SK-N-SH (cell line): ENCODE results near the gene PCNX1. TPM values are rescaled to one million over a fixed set of nuclear protein-coding genes. Genes with fewer than 3 reads are reported as not detected.

Experiments used
- CTCF ChIA-PET: fragments of 300-600, 350-600 bp; formaldehyde crosslinking; extraction: SDS; loops from one replicate; lab custom pipeline; 2021; lab: Yijun Ruan, JAX
- POLR2A ChIA-PET: fragments of 350-600 bp; sonication (Branson Sonifier 250); formaldehyde crosslinking; extraction: SDS; loops from one replicate; lab custom pipeline; 2020; ENCODE audit warnings: antibody characterized with exemption, inconsistent platforms; lab: Yijun Ruan, JAX
- DNase-seq: peaks from one replicate; pipeline ENCODE4 v3.0.0; 2012
- H2AFZ ChIP-seq: fragments of 200-600 bp; sonication (generic); 2 replicates; pipeline ENCODE4 v1.8.1; 2016; ENCODE audit warnings: antibody characterized with exemption, mild to moderate bottlenecking, low read depth
- H3F3A ChIP-seq: fragments of 200-600 bp; sonication (generic); replicated peaks from 2 replicates; pipeline ENCODE3; 2016; ENCODE audit warnings: antibody characterized with exemption, mild to moderate bottlenecking; ENCODE audit not compliant: insufficient read depth
- H3K27ac ChIP-seq, 2 experiments: fragments of 200-500 bp in 1 of 2; fragments of 200-600 bp in 1 of 2; sonication (Bioruptor generic) in 1 of 2; sonication (generic), shearing (Covaris generic) in 1 of 2; 2 replicates each; pipeline versions ENCODE4 v1.5.1 to v1.6.1; 2014 to 2016; ENCODE audit warnings: low read depth in 2 of 2, inconsistent platforms in 1 of 2, low read length in 1 of 2, mild to moderate bottlenecking in 1 of 2, mixed read lengths in 1 of 2
- H3K27me3 ChIP-seq: fragments of 200-600 bp; sonication (generic), shearing (Covaris generic); 2 replicates; pipeline ENCODE4 v1.6.1; 2016; ENCODE audit warnings: mixed run types; ENCODE audit not compliant: insufficient read depth
- H3K36me3 ChIP-seq, 2 experiments: fragments of 200-500 bp in 1 of 2; fragments of 200-600 bp in 1 of 2; sonication (Bioruptor generic) in 1 of 2; sonication (generic) in 1 of 2; replicated peaks in 1 of 2; 2 replicates each; pipeline versions ENCODE3 to v1.5.1; 2014 to 2016; ENCODE audit warnings: low read length in 1 of 2, mild to moderate bottlenecking in 1 of 2; ENCODE audit not compliant: insufficient read depth in 2 of 2, control insufficient read depth in 1 of 2
- H3K4me1 ChIP-seq, 2 experiments: fragments of 200-500 bp in 1 of 2; fragments of 200-600 bp in 1 of 2; sonication (Bioruptor generic) in 1 of 2; sonication (generic), shearing (Covaris generic) in 1 of 2; 2 replicates each; pipeline versions ENCODE4 v1.5.1 to v1.6.1; 2014 to 2016; ENCODE audit warnings: low read depth in 1 of 2, low read length in 1 of 2, mixed run types in 1 of 2; ENCODE audit not compliant: insufficient read depth in 2 of 2, control insufficient read depth in 1 of 2
- H3K4me2 ChIP-seq: fragments of 200-600 bp; sonication (generic), shearing (Covaris generic); 2 replicates; pipeline ENCODE4 v1.6.1; 2017; ENCODE audit warnings: mixed run types
- H3K4me3 ChIP-seq, 2 experiments: fragments of 200-500 bp in 1 of 2; fragments of 200-600 bp in 1 of 2; sonication (Bioruptor generic) in 1 of 2; sonication (generic), shearing (Covaris generic) in 1 of 2; 2 replicates each; pipeline versions ENCODE4 v1.5.1 to v1.8.1; 2014 to 2016; ENCODE audit warnings: low read depth in 2 of 2, inconsistent platforms in 1 of 2, low read length in 1 of 2, mild to moderate bottlenecking in 1 of 2, mixed read lengths in 1 of 2, moderate library complexity in 1 of 2
- H3K79me2 ChIP-seq: fragments of 200-600 bp; sonication (generic); 2 replicates; pipeline ENCODE4 v1.8.1; 2017; ENCODE audit warnings: mild to moderate bottlenecking; ENCODE audit not compliant: insufficient read depth
- H3K9ac ChIP-seq: fragments of 200-600 bp; sonication (generic); 2 replicates; pipeline ENCODE4 v1.6.1; 2017; ENCODE audit warnings: mixed run types
- H3K9me2 ChIP-seq: fragments of 200-600 bp; sonication (generic); 2 replicates; pipeline ENCODE4 v1.6.1; 2017; ENCODE audit warnings: mixed run types
- H3K9me3 ChIP-seq: fragments of 200-600 bp; sonication (generic); 2 replicates; pipeline ENCODE4 v1.6.1; 2017; ENCODE audit warnings: mixed run types, mild to moderate bottlenecking, moderate library complexity
- H4K20me1 ChIP-seq: fragments of 200-600 bp; sonication (generic); 2 replicates; pipeline ENCODE4 v1.6.1; 2017; ENCODE audit warnings: mild to moderate bottlenecking, mixed run types; ENCODE audit not compliant: insufficient read depth
- CHD2 ChIP-seq: fragments of 150-350 bp; IDR thresholded peaks from 2 replicates; pipeline ENCODE4 v1.6.1; 2018; ENCODE audit warnings: low read length; ENCODE audit not compliant: partially characterized antibody
- ELF1 ChIP-seq: IDR thresholded peaks from 2 replicates; pipeline ENCODE4 v1.4.0; 2012
- FOSL2 ChIP-seq: IDR thresholded peaks from 2 replicates; pipeline ENCODE4 v1.4.0; 2012; ENCODE audit warnings: low read depth, mild to moderate bottlenecking, moderate library complexity, borderline replicate concordance
- GATA2 ChIP-seq: sonication (generic); formaldehyde crosslinking; IDR thresholded peaks from 2 replicates; pipeline ENCODE4 v1.5.0; 2020; ENCODE audit warnings: mild to moderate bottlenecking, missing genetic modification reagents
- JUND ChIP-seq: IDR thresholded peaks from 2 replicates; pipeline ENCODE4 v1.4.0; 2012
- MXI1 ChIP-seq: IDR thresholded peaks from 2 replicates; pipeline ENCODE4 v1.6.1; 2012; ENCODE audit warnings: mild to moderate bottlenecking, low read depth, low read length, improper control_type of control experiment
- NRF1 ChIP-seq: IDR thresholded peaks from 2 replicates; pipeline ENCODE4 v1.6.1; 2012; ENCODE audit warnings: low read depth, mild to moderate bottlenecking, low read length
- POLR2AphosphoS5 ChIP-seq: IDR thresholded peaks from 2 replicates; pipeline ENCODE4 v1.6.1; 2012; ENCODE audit warnings: low read depth, low read length
- SMC3 ChIP-seq: IDR thresholded peaks from 2 replicates; pipeline ENCODE4 v1.6.1; 2012; ENCODE audit warnings: low read depth, low read length, improper control_type of control experiment
- TEAD4 ChIP-seq: IDR thresholded peaks from 2 replicates; pipeline ENCODE4 v1.4.0; 2012; ENCODE audit warnings: mild to moderate bottlenecking, borderline replicate concordance; ENCODE audit not compliant: insufficient read depth
- YY1 ChIP-seq: IDR thresholded peaks from 2 replicates; pipeline ENCODE4 v1.4.0; 2012; ENCODE audit warnings: low read depth, mild to moderate bottlenecking
- WGBS: methylation state at CpG from one replicate; pipeline ENCODE4 v1.1.6; 2017; ENCODE audit warnings: low lambda C conversion rate; 5-methylcytosine and 5-hydroxymethylcytosine counted together
- polyA plus RNA-seq, 3 experiments: library from polyadenylated mRNA; depleted of rRNA; stranded (reverse); fragments of >200 nt; gene quantifications; 2 replicates each; pipeline ENCODE4 v1.2.3, GENCODE V29; 2012
- TF ChIP-seq, protein P1 (sequence below): fragments of 150-350 bp; IDR thresholded peaks from 2 replicates; pipeline ENCODE4 v1.6.1; 2016; ENCODE audit warnings: mild to moderate bottlenecking, low read depth, low read length
- TF ChIP-seq, protein P2 (sequence below): fragments of 150-350 bp; IDR thresholded peaks from 2 replicates; pipeline ENCODE4 v1.6.1; 2017; ENCODE audit warnings: antibody characterized with exemption, low read length, low read depth, borderline replicate concordance
- TF ChIP-seq, protein P3 (sequence below): IDR thresholded peaks from 2 replicates; pipeline ENCODE4 v1.4.0; 2012; ENCODE audit warnings: low read depth, borderline replicate concordance
- TF ChIP-seq, protein P4 (sequence below): IDR thresholded peaks from 2 replicates; pipeline ENCODE4 v1.4.0; 2012; ENCODE audit warnings: low read depth, borderline replicate concordance

PCNX1 gene
- polyA plus RNA-seq, 1 of the 3 experiments (the other 2 are of a cell fraction), result 9.4 TPM

DNA sequence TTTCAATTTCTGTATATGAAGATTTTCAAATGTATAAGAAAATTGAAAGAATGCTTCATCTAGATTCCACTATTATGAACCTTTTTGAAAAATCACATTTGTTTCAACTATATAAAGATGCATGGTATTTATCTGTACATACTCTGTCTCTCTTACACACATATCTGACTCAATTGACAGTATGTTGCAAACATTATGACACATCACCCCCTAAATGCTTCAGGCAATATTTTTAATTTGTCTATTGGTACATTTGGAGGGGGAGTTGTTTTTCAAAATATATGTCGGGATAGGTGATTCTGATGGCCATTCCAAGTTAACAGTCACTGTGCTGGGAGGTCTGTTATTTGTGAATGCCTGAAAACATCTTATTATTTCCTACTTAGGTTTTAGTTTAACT is 14.4 kb downstream of the PCNX1 start:
- H3K27me3 ChIP-seq, result no peaks in the 10 kb centered on the region
- ChIA-PET CTCF (interaction anchor here (1.3 kb wide), 1 partner anchor 14 kb away, joined by 4 read pairs; the partner anchor contains the start of gene PCNX1), POLR2A (no interaction called here)
- no peak for DNase-seq
- no peak overlapping the region for H3K27ac ChIP-seq
- H3K9ac ChIP-seq, result no peak overlapping the region
- TF ChIP-seq POLR2AphosphoS5, result no peak
- TF ChIP-seq, protein P1, sequence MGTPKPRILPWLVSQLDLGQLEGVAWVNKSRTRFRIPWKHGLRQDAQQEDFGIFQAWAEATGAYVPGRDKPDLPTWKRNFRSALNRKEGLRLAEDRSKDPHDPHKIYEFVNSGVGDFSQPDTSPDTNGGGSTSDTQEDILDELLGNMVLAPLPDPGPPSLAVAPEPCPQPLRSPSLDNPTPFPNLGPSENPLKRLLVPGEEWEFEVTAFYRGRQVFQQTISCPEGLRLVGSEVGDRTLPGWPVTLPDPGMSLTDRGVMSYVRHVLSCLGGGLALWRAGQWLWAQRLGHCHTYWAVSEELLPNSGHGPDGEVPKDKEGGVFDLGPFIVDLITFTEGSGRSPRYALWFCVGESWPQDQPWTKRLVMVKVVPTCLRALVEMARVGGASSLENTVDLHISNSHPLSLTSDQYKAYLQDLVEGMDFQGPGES, result no peak
- TF ChIP-seq, protein P2, sequence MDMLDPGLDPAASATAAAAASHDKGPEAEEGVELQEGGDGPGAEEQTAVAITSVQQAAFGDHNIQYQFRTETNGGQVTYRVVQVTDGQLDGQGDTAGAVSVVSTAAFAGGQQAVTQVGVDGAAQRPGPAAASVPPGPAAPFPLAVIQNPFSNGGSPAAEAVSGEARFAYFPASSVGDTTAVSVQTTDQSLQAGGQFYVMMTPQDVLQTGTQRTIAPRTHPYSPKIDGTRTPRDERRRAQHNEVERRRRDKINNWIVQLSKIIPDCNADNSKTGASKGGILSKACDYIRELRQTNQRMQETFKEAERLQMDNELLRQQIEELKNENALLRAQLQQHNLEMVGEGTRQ, result no peak
- TF ChIP-seq CHD2, result no peak
- TF ChIP-seq ELF1, result no peak
- no peak for TF ChIP-seq TEAD4
- no peak for TF ChIP-seq FOSL2
- TF ChIP-seq JUND, result no peak
- no peak for TF ChIP-seq SMC3
- no peak for TF ChIP-seq YY1
- no peak for TF ChIP-seq NRF1
- TF ChIP-seq, protein P3, sequence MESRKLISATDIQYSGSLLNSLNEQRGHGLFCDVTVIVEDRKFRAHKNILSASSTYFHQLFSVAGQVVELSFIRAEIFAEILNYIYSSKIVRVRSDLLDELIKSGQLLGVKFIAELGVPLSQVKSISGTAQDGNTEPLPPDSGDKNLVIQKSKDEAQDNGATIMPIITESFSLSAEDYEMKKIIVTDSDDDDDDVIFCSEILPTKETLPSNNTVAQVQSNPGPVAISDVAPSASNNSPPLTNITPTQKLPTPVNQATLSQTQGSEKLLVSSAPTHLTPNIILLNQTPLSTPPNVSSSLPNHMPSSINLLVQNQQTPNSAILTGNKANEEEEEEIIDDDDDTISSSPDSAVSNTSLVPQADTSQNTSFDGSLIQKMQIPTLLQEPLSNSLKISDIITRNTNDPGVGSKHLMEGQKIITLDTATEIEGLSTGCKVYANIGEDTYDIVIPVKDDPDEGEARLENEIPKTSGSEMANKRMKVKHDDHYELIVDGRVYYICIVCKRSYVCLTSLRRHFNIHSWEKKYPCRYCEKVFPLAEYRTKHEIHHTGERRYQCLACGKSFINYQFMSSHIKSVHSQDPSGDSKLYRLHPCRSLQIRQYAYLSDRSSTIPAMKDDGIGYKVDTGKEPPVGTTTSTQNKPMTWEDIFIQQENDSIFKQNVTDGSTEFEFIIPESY, result no peak
- no peak for TF ChIP-seq MXI1
- TF ChIP-seq, protein P4, sequence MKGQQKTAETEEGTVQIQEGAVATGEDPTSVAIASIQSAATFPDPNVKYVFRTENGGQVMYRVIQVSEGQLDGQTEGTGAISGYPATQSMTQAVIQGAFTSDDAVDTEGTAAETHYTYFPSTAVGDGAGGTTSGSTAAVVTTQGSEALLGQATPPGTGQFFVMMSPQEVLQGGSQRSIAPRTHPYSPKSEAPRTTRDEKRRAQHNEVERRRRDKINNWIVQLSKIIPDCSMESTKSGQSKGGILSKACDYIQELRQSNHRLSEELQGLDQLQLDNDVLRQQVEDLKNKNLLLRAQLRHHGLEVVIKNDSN, result no peak
- no peak for TF ChIP-seq GATA2 (CRISPR knock-in tag)
- H3K9me3 ChIP-seq, result no peaks in the 10 kb centered on the region
- no peak overlapping the region for H3K4me3 ChIP-seq
- H3K36me3 ChIP-seq, result peaks cover 3 to 8% of the 10 kb centered on the region in 2 experiments
- H3K4me1 ChIP-seq, result peaks cover 0 to 22% of the 10 kb centered on the region in 2 experiments; a peak in 3 of 4 replicates
- H3K4me2 ChIP-seq, result no peak overlapping the region
- peaks cover 98% of the 10 kb centered on the region for H3K79me2 ChIP-seq
- peaks cover 15% of the 10 kb centered on the region for H3F3A ChIP-seq
- 89% methylated on average over 1 of the region's 1 CpG for WGBS
- no peaks in the 10 kb centered on the region for H3K9me2 ChIP-seq
- H2AFZ ChIP-seq, result no peak overlapping the region
- H4K20me1 ChIP-seq, result peaks cover 86% of the 10 kb centered on the region
